ENCODE results near the gene CKAP2L. TPM values are rescaled to one million over a fixed set of nuclear protein-coding genes. Genes with fewer than 3 reads are reported as not detected.

Gene CKAP2L
- total RNA-seq, 4 donors from 2014 or later: 1.7 to 9.1 (median 3.2) TPM

- no peak for DNase-seq (ENCODE audit: low spot score in 2 of 2)
- TF ChIP-seq POLR2AphosphoS5 (IDR thresholded peaks at IDR 0.05) (no peak), CTCF (IDR thresholded peaks at IDR 0.05) (no peak), POLR2A (IDR thresholded peaks at IDR 0.05) (no peak), EP300 (IDR thresholded peaks at IDR 0.05) (no peak)
- H3K36me3 ChIP-seq: no peaks in the 10 kb centered on the region
- H3K4me3 ChIP-seq: no peak overlapping the region
- 87% methylated on average over 5 of the region's 5 CpGs for WGBS
- no peaks in the 10 kb centered on the region for H3K9me3 ChIP-seq
- H3K27me3 ChIP-seq: no peaks in the 10 kb centered on the region
- H3K27ac ChIP-seq: no peak overlapping the region
- peaks cover 20% of the 10 kb centered on the region for H3K4me1 ChIP-seq
Measured at GRCh38 chr2:112790305-112790704, 25.9 kb upstream of the CKAP2L start.

- Histone ChIP-seq H3K27ac (no peak overlapping the region), H3K9me3 (no peaks in the 10 kb centered on the region), H3K36me3 (no peaks in the 10 kb centered on the region), H3K27me3 (no peaks in the 10 kb centered on the region), H3K4me3 (no peak overlapping the region), H3K4me1 (peaks cover 16% of the 10 kb centered on the region)
- 93% methylated on average over 1 of the region's 1 CpG for WGBS
- TF ChIP-seq POLR2AphosphoS5 (IDR thresholded peaks at IDR 0.05): no peak
- TF ChIP-seq CTCF (IDR thresholded peaks at IDR 0.05): no peak
- TF ChIP-seq EP300 (IDR thresholded peaks at IDR 0.05): no peak
- no peak for TF ChIP-seq POLR2A (IDR thresholded peaks at IDR 0.05)
- DNase-seq (ENCODE audit: low spot score in 2 of 2): no peak
Measured at GRCh38 chr2:112789186-112789585, 24.8 kb upstream of the CKAP2L start.

- TF ChIP-seq CTCF (IDR thresholded peaks at IDR 0.05) (no peak), EP300 (IDR thresholded peaks at IDR 0.05) (no peak), POLR2A (IDR thresholded peaks at IDR 0.05) (no peak), POLR2AphosphoS5 (IDR thresholded peaks at IDR 0.05) (no peak)
- Histone ChIP-seq H3K27me3 (no peaks in the 10 kb centered on the region), H3K4me3 (no peak overlapping the region), H3K4me1 (peaks cover 16% of the 10 kb centered on the region), H3K36me3 (no peaks in the 10 kb centered on the region), H3K9me3 (no peaks in the 10 kb centered on the region), H3K27ac (no peak overlapping the region)
- 89% methylated on average over 3 of the region's 3 CpGs for WGBS
- no peak for DNase-seq (ENCODE audit: low spot score in 2 of 2)
Measured at GRCh38 chr2:112788653-112789052, 24.2 kb upstream of the CKAP2L start.

GRCh38 chr2:112787729-112788393 is 23.5 kb upstream of the CKAP2L start:
- Histone ChIP-seq H3K27me3 (no peaks in the 10 kb centered on the region), H3K4me1 (peaks cover 15% of the 10 kb centered on the region), H3K27ac (no peak overlapping the region), H3K4me3 (no peak overlapping the region), H3K9me3 (no peaks in the 10 kb centered on the region), H3K36me3 (no peaks in the 10 kb centered on the region)
- TF ChIP-seq POLR2AphosphoS5 (IDR thresholded peaks at IDR 0.05): no peak
- TF ChIP-seq POLR2A (IDR thresholded peaks at IDR 0.05): no peak
- no peak for TF ChIP-seq CTCF (IDR thresholded peaks at IDR 0.05)
- TF ChIP-seq EP300 (IDR thresholded peaks at IDR 0.05): no peak
- WGBS: 84% methylated on average over 4 of the region's 4 CpGs
- DNase-seq (ENCODE audit: low spot score in 2 of 2): no peak

GRCh38 chr2:112787294-112787693 is 22.9 kb upstream of the CKAP2L start:
- Histone ChIP-seq H3K4me3 (no peak overlapping the region), H3K4me1 (peaks cover 15% of the 10 kb centered on the region), H3K36me3 (no peaks in the 10 kb centered on the region), H3K9me3 (no peaks in the 10 kb centered on the region), H3K27me3 (no peaks in the 10 kb centered on the region), H3K27ac (no peak overlapping the region)
- no peak for DNase-seq (ENCODE audit: low spot score in 2 of 2)
- WGBS: 88% methylated on average over 3 of the region's 3 CpGs
- no peak for TF ChIP-seq EP300 (IDR thresholded peaks at IDR 0.05)

All from suprapubic skin (tissue), 4 donors.